Measurements from ENCODE around the gene CDKL4.

DNA sequence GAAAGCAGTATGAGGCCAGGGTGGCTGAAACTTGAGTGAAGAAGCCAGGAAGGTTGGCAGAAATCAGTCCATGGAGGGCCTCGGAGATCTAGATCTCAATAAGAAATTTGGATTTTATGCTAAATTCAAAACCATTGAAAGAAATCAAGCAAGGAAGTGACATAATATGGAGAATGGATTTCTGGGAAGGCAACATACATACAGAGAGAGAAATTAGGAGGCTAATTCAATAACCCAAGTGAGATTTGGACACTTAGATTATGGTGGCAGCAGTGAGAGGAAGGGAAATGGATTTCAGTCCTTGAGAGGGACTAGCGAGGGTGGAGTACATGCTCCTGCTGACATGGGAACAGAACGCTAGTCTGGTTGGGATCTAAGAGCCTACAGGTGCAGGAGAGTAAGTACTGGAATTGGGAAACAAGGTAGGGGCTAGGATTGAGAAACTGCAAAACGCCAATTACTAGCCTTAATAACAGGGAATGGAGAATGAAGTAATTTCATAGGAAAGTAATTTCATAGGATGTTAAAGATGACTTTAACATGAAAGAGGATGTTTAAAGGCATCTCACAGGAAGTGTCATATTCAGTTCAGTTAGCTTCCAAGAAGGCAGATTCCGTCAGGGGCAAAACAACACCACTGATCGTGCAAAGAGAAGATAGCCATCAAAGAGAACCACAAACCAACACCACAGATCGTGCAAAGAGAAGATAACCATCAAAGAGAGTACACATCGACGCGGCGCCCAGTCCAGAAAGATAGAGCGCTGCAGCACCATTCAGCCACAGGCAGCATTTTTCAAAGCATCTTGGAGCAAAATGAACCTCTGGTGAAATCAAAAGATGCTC lies 27.2 kb downstream of the CDKL4 start:
- TF ChIP-seq, protein P1, sequence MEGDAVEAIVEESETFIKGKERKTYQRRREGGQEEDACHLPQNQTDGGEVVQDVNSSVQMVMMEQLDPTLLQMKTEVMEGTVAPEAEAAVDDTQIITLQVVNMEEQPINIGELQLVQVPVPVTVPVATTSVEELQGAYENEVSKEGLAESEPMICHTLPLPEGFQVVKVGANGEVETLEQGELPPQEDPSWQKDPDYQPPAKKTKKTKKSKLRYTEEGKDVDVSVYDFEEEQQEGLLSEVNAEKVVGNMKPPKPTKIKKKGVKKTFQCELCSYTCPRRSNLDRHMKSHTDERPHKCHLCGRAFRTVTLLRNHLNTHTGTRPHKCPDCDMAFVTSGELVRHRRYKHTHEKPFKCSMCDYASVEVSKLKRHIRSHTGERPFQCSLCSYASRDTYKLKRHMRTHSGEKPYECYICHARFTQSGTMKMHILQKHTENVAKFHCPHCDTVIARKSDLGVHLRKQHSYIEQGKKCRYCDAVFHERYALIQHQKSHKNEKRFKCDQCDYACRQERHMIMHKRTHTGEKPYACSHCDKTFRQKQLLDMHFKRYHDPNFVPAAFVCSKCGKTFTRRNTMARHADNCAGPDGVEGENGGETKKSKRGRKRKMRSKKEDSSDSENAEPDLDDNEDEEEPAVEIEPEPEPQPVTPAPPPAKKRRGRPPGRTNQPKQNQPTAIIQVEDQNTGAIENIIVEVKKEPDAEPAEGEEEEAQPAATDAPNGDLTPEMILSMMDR (conservative IDR thresholded peaks at IDR 0.05), result no peak
- TF ChIP-seq EZH2 (IDR thresholded peaks at IDR 0.05; ENCODE audit: low read depth), result no peak
